H1 (cell line): Measurements from ENCODE around the gene DHRS12. TPM values are rescaled to one million over a fixed set of nuclear protein-coding genes. Genes with fewer than 3 reads are reported as not detected.

Source experiments
- CREB1 ChIP-seq: IDR thresholded peaks from 2 replicates; pipeline ENCODE4 v1.6.1; 2012; ENCODE audit warnings: inconsistent platforms
- JUN ChIP-seq: IDR thresholded peaks from 2 replicates; pipeline ENCODE4 v1.6.1; 2011; ENCODE audit warnings: low read depth, mild to moderate bottlenecking, improper control_type of control experiment, low read length
- NANOG ChIP-seq: IDR thresholded peaks from 2 replicates; pipeline ENCODE4 v1.6.1; 2011; ENCODE audit warnings: low read length, low read depth, mild to moderate bottlenecking, inconsistent platforms; ENCODE audit not compliant: insufficient read depth, poor library complexity, severe bottlenecking
- POLR2A ChIP-seq, 2 experiments: IDR thresholded peaks; 1 replicate in 1 of 2; 2 replicates in 1 of 2; pipeline ENCODE4 v1.6.1; 2011; ENCODE audit warnings: low read depth in 2 of 2, low read length in 2 of 2, mild to moderate bottlenecking in 2 of 2; ENCODE audit errors: control extremely low read depth in 1 of 2
- POLR2AphosphoS5 ChIP-seq: IDR thresholded peaks from 2 replicates; pipeline ENCODE4 v1.6.1; 2011; ENCODE audit warnings: low read depth, low read length
- POU5F1 ChIP-seq: IDR thresholded peaks from 2 replicates; pipeline ENCODE4 v1.6.1; 2011; ENCODE audit warnings: low read depth, mild to moderate bottlenecking, low read length, moderate library complexity
- RAD21 ChIP-seq, 2 experiments: IDR thresholded peaks in 1 of 2; conservative IDR thresholded peaks in 1 of 2; 2 replicates each; pipeline ENCODE4 v1.6.1; 2011; ENCODE audit warnings: low read depth in 2 of 2, low read length in 2 of 2, improper control_type of control experiment in 1 of 2, inconsistent platforms in 1 of 2, mild to moderate bottlenecking in 1 of 2, moderate library complexity in 1 of 2
- SP2 ChIP-seq: IDR thresholded peaks from 2 replicates; pipeline ENCODE4 v1.6.1; 2012; ENCODE audit warnings: mild to moderate bottlenecking, low read length, inconsistent platforms
- polyA plus RNA-seq, 7 experiments: library from polyadenylated mRNA; depleted of rRNA in 3 of 7; stranded (reverse) in 5 of 7; unstranded in 2 of 7; fragments of >200 nt in 5 of 7; fragments of 200-250 nt in 2 of 7; gene quantifications; 1 replicate in 5 of 7; 2 replicates in 1 of 7; 4 replicates in 1 of 7; pipeline versions ENCODE4 v1.2.1 to v1.2.3, GENCODE V29; 2011 to 2013; ENCODE audit warnings: missing spikeins in 2 of 7, mixed read lengths in 2 of 7
- total RNA-seq: library from RNA; stranded (reverse); fragmentation: NEBNext Ultra II Directional; extraction: Animal tissue kit (Norgen Biotek cat#: 25700); gene quantifications from 2 replicates; pipeline ENCODE4 v1.2.1, GENCODE V29; 2021
- TF ChIP-seq, protein P1 (sequence below): fragments of 300-600 bp; sonication (generic); IDR thresholded peaks from 2 replicates; pipeline ENCODE4 v1.7.1; 2012; ENCODE audit warnings: low read length, moderate library complexity, mild to moderate bottlenecking, inconsistent platforms; ENCODE audit not compliant: insufficient replicate concordance
- TF ChIP-seq, protein P2 (sequence below), 3 experiments: IDR thresholded peaks; 1 replicate in 2 of 3; 2 replicates in 1 of 3; pipeline versions ENCODE4 v1.5.1 to v1.6.1; 2011; ENCODE audit warnings: low read length in 3 of 3, mild to moderate bottlenecking in 3 of 3, inconsistent platforms in 2 of 3, low read depth in 1 of 3, moderate library complexity in 1 of 3; ENCODE audit not compliant: insufficient read depth in 1 of 3; ENCODE audit errors: control extremely low read depth in 1 of 3

DHRS12 gene
- total and polyA plus RNA-seq, 2 of the 8 experiments (the other 6 are each of a cell fraction or from before 2014, with no cell fraction given): 8.7 TPM

DNA sequence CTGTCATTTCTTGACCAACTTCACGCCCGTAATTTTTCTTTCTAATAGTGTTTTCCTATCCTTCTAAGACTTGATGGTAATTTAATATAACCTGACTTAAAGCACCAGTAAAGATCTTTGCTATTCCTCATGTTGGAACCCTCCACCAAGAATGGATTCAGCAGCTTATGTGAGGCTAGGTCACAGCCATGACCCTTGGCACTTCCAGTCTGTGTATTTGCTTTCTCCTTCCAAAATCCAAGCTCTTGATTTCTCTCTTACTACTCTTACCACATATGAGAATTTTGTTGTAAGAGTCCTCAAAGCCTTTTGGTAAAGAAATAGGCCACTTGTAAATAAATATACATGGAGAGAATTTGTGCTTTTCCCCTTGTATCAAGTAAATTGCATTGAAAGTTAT is 61.4 kb downstream of the DHRS12 start (continued):
- TF ChIP-seq, protein P1, sequence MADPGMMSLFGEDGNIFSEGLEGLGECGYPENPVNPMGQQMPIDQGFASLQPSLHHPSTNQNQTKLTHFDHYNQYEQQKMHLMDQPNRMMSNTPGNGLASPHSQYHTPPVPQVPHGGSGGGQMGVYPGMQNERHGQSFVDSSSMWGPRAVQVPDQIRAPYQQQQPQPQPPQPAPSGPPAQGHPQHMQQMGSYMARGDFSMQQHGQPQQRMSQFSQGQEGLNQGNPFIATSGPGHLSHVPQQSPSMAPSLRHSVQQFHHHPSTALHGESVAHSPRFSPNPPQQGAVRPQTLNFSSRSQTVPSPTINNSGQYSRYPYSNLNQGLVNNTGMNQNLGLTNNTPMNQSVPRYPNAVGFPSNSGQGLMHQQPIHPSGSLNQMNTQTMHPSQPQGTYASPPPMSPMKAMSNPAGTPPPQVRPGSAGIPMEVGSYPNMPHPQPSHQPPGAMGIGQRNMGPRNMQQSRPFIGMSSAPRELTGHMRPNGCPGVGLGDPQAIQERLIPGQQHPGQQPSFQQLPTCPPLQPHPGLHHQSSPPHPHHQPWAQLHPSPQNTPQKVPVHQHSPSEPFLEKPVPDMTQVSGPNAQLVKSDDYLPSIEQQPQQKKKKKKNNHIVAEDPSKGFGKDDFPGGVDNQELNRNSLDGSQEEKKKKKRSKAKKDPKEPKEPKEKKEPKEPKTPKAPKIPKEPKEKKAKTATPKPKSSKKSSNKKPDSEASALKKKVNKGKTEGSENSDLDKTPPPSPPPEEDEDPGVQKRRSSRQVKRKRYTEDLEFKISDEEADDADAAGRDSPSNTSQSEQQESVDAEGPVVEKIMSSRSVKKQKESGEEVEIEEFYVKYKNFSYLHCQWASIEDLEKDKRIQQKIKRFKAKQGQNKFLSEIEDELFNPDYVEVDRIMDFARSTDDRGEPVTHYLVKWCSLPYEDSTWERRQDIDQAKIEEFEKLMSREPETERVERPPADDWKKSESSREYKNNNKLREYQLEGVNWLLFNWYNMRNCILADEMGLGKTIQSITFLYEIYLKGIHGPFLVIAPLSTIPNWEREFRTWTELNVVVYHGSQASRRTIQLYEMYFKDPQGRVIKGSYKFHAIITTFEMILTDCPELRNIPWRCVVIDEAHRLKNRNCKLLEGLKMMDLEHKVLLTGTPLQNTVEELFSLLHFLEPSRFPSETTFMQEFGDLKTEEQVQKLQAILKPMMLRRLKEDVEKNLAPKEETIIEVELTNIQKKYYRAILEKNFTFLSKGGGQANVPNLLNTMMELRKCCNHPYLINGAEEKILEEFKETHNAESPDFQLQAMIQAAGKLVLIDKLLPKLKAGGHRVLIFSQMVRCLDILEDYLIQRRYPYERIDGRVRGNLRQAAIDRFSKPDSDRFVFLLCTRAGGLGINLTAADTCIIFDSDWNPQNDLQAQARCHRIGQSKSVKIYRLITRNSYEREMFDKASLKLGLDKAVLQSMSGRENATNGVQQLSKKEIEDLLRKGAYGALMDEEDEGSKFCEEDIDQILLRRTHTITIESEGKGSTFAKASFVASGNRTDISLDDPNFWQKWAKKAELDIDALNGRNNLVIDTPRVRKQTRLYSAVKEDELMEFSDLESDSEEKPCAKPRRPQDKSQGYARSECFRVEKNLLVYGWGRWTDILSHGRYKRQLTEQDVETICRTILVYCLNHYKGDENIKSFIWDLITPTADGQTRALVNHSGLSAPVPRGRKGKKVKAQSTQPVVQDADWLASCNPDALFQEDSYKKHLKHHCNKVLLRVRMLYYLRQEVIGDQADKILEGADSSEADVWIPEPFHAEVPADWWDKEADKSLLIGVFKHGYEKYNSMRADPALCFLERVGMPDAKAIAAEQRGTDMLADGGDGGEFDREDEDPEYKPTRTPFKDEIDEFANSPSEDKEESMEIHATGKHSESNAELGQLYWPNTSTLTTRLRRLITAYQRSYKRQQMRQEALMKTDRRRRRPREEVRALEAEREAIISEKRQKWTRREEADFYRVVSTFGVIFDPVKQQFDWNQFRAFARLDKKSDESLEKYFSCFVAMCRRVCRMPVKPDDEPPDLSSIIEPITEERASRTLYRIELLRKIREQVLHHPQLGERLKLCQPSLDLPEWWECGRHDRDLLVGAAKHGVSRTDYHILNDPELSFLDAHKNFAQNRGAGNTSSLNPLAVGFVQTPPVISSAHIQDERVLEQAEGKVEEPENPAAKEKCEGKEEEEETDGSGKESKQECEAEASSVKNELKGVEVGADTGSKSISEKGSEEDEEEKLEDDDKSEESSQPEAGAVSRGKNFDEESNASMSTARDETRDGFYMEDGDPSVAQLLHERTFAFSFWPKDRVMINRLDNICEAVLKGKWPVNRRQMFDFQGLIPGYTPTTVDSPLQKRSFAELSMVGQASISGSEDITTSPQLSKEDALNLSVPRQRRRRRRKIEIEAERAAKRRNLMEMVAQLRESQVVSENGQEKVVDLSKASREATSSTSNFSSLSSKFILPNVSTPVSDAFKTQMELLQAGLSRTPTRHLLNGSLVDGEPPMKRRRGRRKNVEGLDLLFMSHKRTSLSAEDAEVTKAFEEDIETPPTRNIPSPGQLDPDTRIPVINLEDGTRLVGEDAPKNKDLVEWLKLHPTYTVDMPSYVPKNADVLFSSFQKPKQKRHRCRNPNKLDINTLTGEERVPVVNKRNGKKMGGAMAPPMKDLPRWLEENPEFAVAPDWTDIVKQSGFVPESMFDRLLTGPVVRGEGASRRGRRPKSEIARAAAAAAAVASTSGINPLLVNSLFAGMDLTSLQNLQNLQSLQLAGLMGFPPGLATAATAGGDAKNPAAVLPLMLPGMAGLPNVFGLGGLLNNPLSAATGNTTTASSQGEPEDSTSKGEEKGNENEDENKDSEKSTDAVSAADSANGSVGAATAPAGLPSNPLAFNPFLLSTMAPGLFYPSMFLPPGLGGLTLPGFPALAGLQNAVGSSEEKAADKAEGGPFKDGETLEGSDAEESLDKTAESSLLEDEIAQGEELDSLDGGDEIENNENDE: no peak
- TF ChIP-seq CREB1 (no peak), JUN (no peak), NANOG (no peak), SP2 (no peak), RAD21 (IDR thresholded peaks at IDR 0.05 in 1 of 2, conservative IDR thresholded peaks at IDR 0.05 in 1 of 2; ENCODE audit: low read depth in 2 of 2, low read length in 2 of 2) (no peak), POU5F1 (no peak), POLR2A (IDR thresholded peaks at IDR 0.05; ENCODE audit: control extremely low read depth in 1 of 2, low read depth in 2 of 2, low read length in 2 of 2) (no peak), POLR2AphosphoS5 (no peak)
- TF ChIP-seq, protein P2, sequence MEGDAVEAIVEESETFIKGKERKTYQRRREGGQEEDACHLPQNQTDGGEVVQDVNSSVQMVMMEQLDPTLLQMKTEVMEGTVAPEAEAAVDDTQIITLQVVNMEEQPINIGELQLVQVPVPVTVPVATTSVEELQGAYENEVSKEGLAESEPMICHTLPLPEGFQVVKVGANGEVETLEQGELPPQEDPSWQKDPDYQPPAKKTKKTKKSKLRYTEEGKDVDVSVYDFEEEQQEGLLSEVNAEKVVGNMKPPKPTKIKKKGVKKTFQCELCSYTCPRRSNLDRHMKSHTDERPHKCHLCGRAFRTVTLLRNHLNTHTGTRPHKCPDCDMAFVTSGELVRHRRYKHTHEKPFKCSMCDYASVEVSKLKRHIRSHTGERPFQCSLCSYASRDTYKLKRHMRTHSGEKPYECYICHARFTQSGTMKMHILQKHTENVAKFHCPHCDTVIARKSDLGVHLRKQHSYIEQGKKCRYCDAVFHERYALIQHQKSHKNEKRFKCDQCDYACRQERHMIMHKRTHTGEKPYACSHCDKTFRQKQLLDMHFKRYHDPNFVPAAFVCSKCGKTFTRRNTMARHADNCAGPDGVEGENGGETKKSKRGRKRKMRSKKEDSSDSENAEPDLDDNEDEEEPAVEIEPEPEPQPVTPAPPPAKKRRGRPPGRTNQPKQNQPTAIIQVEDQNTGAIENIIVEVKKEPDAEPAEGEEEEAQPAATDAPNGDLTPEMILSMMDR (IDR thresholded peaks at IDR 0.05; ENCODE audit: control extremely low read depth in 1 of 3, insufficient read depth in 1 of 3, low read depth in 1 of 3, low read length in 3 of 3): no peak
